GM12878 (cell line): ENCODE results near the gene RNASEL. TPM values are rescaled to one million over a fixed set of nuclear protein-coding genes. Genes with fewer than 3 reads are reported as not detected.

ENCODE experiments used
- ATAC-seq: fragments of 200-7000 bp; cut with Tn5 transposase; 3 replicates; pipeline ENCODE4 v1.9.1; 2020; ENCODE audit warnings: mild to moderate bottlenecking, moderate library complexity
- BruUV-seq: library from RNA; stranded (reverse); fragments of 400-500 nt; replicated peaks from 2 replicates; lab custom pipeline; 2021; lab: Mats Ljungman, UMichigan
- CTCF ChIA-PET: fragments of 300-600 bp; sonication (Branson Sonifier 250); formaldehyde crosslinking; extraction: SDS; loops from one replicate; lab custom pipeline; 2021; ENCODE audit warnings: inconsistent platforms; lab: Yijun Ruan, JAX
- POLR2A ChIA-PET: fragments of 350-600 bp; formaldehyde crosslinking; extraction: SDS; loops from one replicate; lab custom pipeline; 2021; ENCODE audit warnings: inconsistent platforms; lab: Charles Lee
- RAD21 ChIA-PET: fragments of 300-600 bp; sonication (Branson Sonifier 250); formaldehyde crosslinking; loops from one replicate; lab custom pipeline; 2023; ENCODE audit warnings: antibody characterized with exemption; ENCODE audit not compliant: unreplicated experiment; lab: Charles Lee
- SMC1A ChIA-PET: fragments of 300-600 bp; sonication (Branson Sonifier 250); formaldehyde crosslinking; loops from one replicate; lab custom pipeline; 2023; ENCODE audit not compliant: unreplicated experiment, uncharacterized antibody; lab: Charles Lee
- DNase-seq: peaks from one replicate; pipeline ENCODE4 v3.0.0-alpha.2; 2011; ENCODE audit warnings: low read depth, low spot score
- FAIRE-seq: peaks from 3 replicates; lab custom pipeline; 2011; peaks lifted over from hg19 to GRCh38; lab: Jason Lieb, UNC
- H2AFZ ChIP-seq: 2 replicates; pipeline ENCODE4 v1.6.0; 2011; ENCODE audit warnings: low read depth, low read length, control low read depth; ENCODE audit not compliant: control insufficient read depth
- H3K27ac ChIP-seq: 2 replicates; pipeline ENCODE4 v1.5.1; 2011; ENCODE audit warnings: control low read depth; ENCODE audit not compliant: control insufficient read depth, insufficient read depth
- H3K27me3 ChIP-seq, 2 experiments: replicated peaks in 1 of 2; 2 replicates each; pipeline versions ENCODE4 v1.6.0 to v1.6.1; 2011; ENCODE audit warnings: low read length in 1 of 2; ENCODE audit not compliant: control insufficient read depth in 2 of 2, insufficient read depth in 2 of 2
- H3K36me3 ChIP-seq, 2 experiments: 2 replicates each; pipeline ENCODE4 v1.5.1; 2011; ENCODE audit warnings: low read length in 1 of 2; ENCODE audit not compliant: control insufficient read depth in 2 of 2, insufficient read depth in 2 of 2
- H3K4me1 ChIP-seq: 2 replicates; pipeline ENCODE4 v1.6.1; 2011; ENCODE audit warnings: mild to moderate bottlenecking, low read length, moderate library complexity, mixed read lengths; ENCODE audit not compliant: control insufficient read depth, insufficient read depth
- H3K4me2 ChIP-seq: 2 replicates; pipeline ENCODE4 v1.6.0; 2011; ENCODE audit warnings: control low read depth; ENCODE audit not compliant: control insufficient read depth, insufficient read depth
- H3K4me3 ChIP-seq: fragments of 200-600 bp; sonication (generic); 2 replicates; pipeline ENCODE4 v1.5.1; 2016
- H3K79me2 ChIP-seq: 2 replicates; pipeline ENCODE4 v1.6.0; 2011; ENCODE audit warnings: low read length; ENCODE audit not compliant: control insufficient read depth, insufficient read depth
- H3K9ac ChIP-seq: 2 replicates; pipeline ENCODE4 v1.8.0; 2011; ENCODE audit warnings: low read length, control low read depth, mixed read lengths; ENCODE audit not compliant: control insufficient read depth, insufficient read depth
- H3K9me3 ChIP-seq: replicated peaks from 3 replicates; pipeline ENCODE4 v1.5.1; 2011; ENCODE audit warnings: mild to moderate bottlenecking, low read length; ENCODE audit not compliant: control insufficient read depth, insufficient read depth
- H4K20me1 ChIP-seq: 2 replicates; pipeline ENCODE4 v1.6.0; 2011; ENCODE audit not compliant: control insufficient read depth, insufficient read depth
- POLR2A ChIP-seq: IDR thresholded peaks from 2 replicates; pipeline ENCODE4 v1.6.1; 2011; ENCODE audit warnings: low read depth, mild to moderate bottlenecking, low read length
- POLR2AphosphoS2 ChIP-seq: IDR thresholded peaks from 2 replicates; pipeline ENCODE4 v1.6.1; 2011; ENCODE audit warnings: low read depth, mild to moderate bottlenecking, low read length, improper control_type of control experiment, moderate library complexity
- POLR2AphosphoS5 ChIP-seq: IDR thresholded peaks from 2 replicates; pipeline ENCODE4 v1.6.1; 2011; ENCODE audit warnings: mild to moderate bottlenecking, low read length, inconsistent platforms
- RAD21 ChIP-seq: IDR thresholded peaks from 2 replicates; pipeline ENCODE4 v1.6.1; 2011; ENCODE audit warnings: mild to moderate bottlenecking, low read depth, low read length, moderate library complexity; ENCODE audit not compliant: insufficient read depth
- SMC3 ChIP-seq: IDR thresholded peaks from 2 replicates; pipeline ENCODE4 v1.6.1; 2011; ENCODE audit warnings: low read length, improper control_type of control experiment, borderline replicate concordance
- ZNF207 ChIP-seq: fragments of 450-650 bp; IDR thresholded peaks from 2 replicates; pipeline ENCODE4 v1.6.1; 2014; ENCODE audit warnings: antibody characterized with exemption, mild to moderate bottlenecking, borderline replicate concordance
- WGBS: methylation state at CpG from one replicate; pipeline ENCODE4 v1.1.6; 2016; ENCODE audit warnings: low lambda C conversion rate; ENCODE audit not compliant: insufficient replicate concordance, insufficient coverage; ENCODE audit errors: missing lambda C conversion rate; 5-methylcytosine and 5-hydroxymethylcytosine counted together
- in situ Hi-C: fragments of 300-500 bp; cut with MboI; formaldehyde crosslinking; loops from 9 replicates; pipeline ENCODE4 v1.14.3; 2018; ENCODE audit warnings: mixed read lengths
- intact Hi-C: fragments of 100-400 bp; cut with micrococcal nuclease; formaldehyde crosslinking; loops from one replicate; pipeline ENCODE4 v1.14.2; 2022; ENCODE audit not compliant: unreplicated experiment
- polyA plus RNA-seq, 11 experiments: library from polyadenylated mRNA; depleted of rRNA in 4 of 11; unstranded in 6 of 11; stranded (reverse) in 5 of 11; fragments of >200 nt; fragmentation: Nextera tagmentation in 4 of 11; fragmentation: Illumina TruSeq in 1 of 11; extraction: Ambion mirVana in 4 of 11; extraction: Trizol in 1 of 11; gene quantifications; 1 replicate in 1 of 11; 2 replicates in 10 of 11; pipeline versions ENCODE4 v1.2.1 to v1.2.3, GENCODE V29; 2011 to 2016; ENCODE audit warnings: inconsistent platforms in 2 of 11, missing spikeins in 2 of 11, low read depth in 1 of 11
- total RNA-seq, 4 experiments: library from RNA; depleted of rRNA in 3 of 4; stranded (reverse); fragments of >200 nt in 3 of 4; fragmentation: Illumina TruSeq in 1 of 4; extraction: Trizol in 1 of 4; gene quantifications; 2 replicates each; pipeline versions ENCODE4 v1.2.1 to v1.2.3, GENCODE V29; 2013 to 2021
- TF ChIP-seq, protein P1 (sequence below): IDR thresholded peaks from 2 replicates; pipeline ENCODE4 v1.6.1; 2011; ENCODE audit warnings: borderline replicate concordance, low read depth, mild to moderate bottlenecking, moderate library complexity, low read length; ENCODE audit not compliant: insufficient read depth, poor library complexity, severe bottlenecking
- TF ChIP-seq, protein P2 (sequence below), 3 experiments: IDR thresholded peaks in 2 of 3; conservative IDR thresholded peaks in 1 of 3; 2 replicates each; pipeline ENCODE4 v1.5.1; 2011; ENCODE audit warnings: low read depth in 3 of 3, low read length in 3 of 3, mild to moderate bottlenecking in 3 of 3, control low read depth in 2 of 3, moderate library complexity in 2 of 3, inconsistent platforms in 1 of 3, mixed read lengths in 1 of 3; ENCODE audit not compliant: control insufficient read depth in 2 of 3, insufficient read depth in 1 of 3; ENCODE audit errors: extremely low read depth in 1 of 3

Gene RNASEL
- total and polyA plus RNA-seq, 10 of the 15 experiments (the other 5 are each of a cell fraction or from before 2014, with no cell fraction given), result 3.0 to 10.8 (median 5.0) TPM

DNA sequence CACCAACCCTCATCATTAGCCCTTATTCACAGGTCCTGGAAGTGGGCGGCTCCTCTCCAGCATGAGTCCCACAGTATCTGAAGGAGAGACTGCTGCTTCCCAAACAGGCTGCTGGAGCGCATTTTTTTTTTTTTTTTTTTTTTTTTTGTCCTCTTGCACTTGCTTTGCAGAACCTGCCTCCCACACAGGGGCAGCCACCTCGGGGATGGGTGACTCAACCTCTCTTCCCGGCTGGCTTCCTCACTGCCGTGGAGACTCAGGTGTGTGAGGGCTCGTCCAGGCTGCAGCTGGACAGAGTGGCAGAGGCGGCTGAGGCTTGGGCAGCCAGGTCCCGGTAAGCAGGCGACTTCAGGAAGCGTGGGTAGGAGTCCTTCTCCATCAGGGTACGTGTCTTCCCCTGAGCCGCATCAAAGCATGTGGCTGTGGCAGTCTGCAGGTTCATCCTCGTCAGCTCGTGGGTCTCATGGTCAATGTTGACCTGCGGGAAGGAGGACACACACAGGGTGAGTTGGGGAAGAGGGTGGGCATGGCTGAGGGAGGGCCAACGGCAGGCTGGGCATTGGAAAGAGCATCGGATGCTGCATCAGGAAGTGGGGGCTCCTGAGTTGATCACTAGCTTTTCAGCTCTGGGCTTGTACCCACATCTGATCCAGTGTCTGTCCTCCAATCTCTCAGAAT, 11.1 kb upstream of the RNASEL start:
- peaks cover 11% of the 10 kb centered on the region for H3K4me1 ChIP-seq
- no peaks in the 10 kb centered on the region; the same call in 1 of the 2 replicates for H4K20me1 ChIP-seq
- WGBS, result 77% methylated on average over 15 of the region's 17 CpGs
- SMC1A ChIA-PET, result interaction anchor here (0.6 to 28.0 kb wide), 15 partner anchors 9 to 187 kb away, joined by 3 to 1145 read pairs (median 5); partner anchors contain the start of genes NPL and RNASEL
- BruUV-seq, result no TSS peak
- no peak overlapping the region for H3K27ac ChIP-seq
- FAIRE-seq (no peak), DNase-seq (no peak), ATAC-seq (no peak)
- H3K36me3 ChIP-seq, result peaks cover 11 to 24% of the 10 kb centered on the region in 2 experiments; a peak in 3 of 4 replicates
- H3K79me2 ChIP-seq, result peaks cover 37% of the 10 kb centered on the region
- TF ChIP-seq POLR2AphosphoS2 (no peak), POLR2A (peak; percentile 10), POLR2AphosphoS5 (peak; percentile 37; the same call in 1 of the 2 replicates)
- POLR2A ChIA-PET, result interaction anchor here (0.9 to 4.6 kb wide), 5 partner anchors 82 to 187 kb away, joined by 3 to 34 read pairs (median 4); no protein-coding TSS in a partner anchor
- CTCF ChIA-PET, result interaction anchor here (0.6 to 37.4 kb wide), 17 partner anchors 11 to 490 kb away, joined by 3 to 1888 read pairs (median 5); partner anchors contain the start of genes NPL and RNASEL
- in situ Hi-C loops, result no loop called here
- H3K4me2 ChIP-seq, result peak overlapping the region; percentile 34; the same call in 1 of the 2 replicates
- no peak overlapping the region for H3K4me3 ChIP-seq
- H2AFZ ChIP-seq, result no peak overlapping the region
- H3K9ac ChIP-seq, result no peak overlapping the region
- H3K9me3 ChIP-seq, result no peaks in the 10 kb centered on the region
- no peaks in the 10 kb centered on the region for H3K27me3 ChIP-seq
- RAD21 ChIA-PET, result interaction anchor here (1.0 to 23.0 kb wide), 12 partner anchors 12 to 203 kb away, joined by 3 to 946 read pairs (median 8); partner anchors contain the start of gene RNASEL
- intact Hi-C loops, result loop anchor here (5.0 kb wide), 2 partner anchors 117 to 237 kb away; partner anchors contain the start of gene DHX9

DNA sequence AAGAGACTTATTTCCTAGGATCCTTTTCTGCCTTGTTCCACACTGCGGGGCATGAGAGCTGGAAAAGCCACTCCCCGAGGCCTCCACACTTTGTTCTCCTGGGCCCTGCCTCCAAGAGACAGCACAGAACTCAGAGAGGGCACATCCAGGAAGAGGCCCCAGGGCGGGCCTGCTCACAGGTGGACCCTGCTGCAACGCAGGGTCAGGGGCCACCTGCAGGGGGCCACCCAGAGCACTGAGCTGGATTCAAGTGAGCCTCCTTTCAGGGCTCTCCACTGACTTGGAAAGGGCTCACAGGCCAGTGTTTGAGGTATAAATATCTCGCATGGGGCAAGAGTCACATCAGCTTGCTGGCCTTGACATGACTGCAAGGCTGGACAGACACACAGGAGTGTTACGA, 10.3 kb upstream of the RNASEL start:
- no peak overlapping the region for H2AFZ ChIP-seq
- no peak overlapping the region for H3K4me3 ChIP-seq
- in situ Hi-C loops, result loop anchor here (5.0 to 10.0 kb wide), 2 partner anchors 155 to 188 kb away; partner anchors contain the start of gene NPL
- WGBS, result 67% methylated on average over 6 of the region's 6 CpGs
- H3K4me2 ChIP-seq, result no peak overlapping the region; the same call in 1 of the 2 replicates
- ATAC-seq, result peak; percentile 7
- H3K36me3 ChIP-seq, result peaks cover 11 to 24% of the 10 kb centered on the region in 2 experiments; a peak in 3 of 4 replicates
- FAIRE-seq, result no peak
- DNase-seq, result no peak
- BruUV-seq, result no TSS peak
- ChIA-PET CTCF (interaction anchor here (0.6 to 37.4 kb wide), 14 partner anchors 10 to 1793 kb away, joined by 3 to 1888 read pairs (median 6); partner anchors contain the start of genes NPL and RNASEL), POLR2A (interaction anchor here (0.9 to 4.6 kb wide), 3 partner anchors 181 to 185 kb away, joined by 3 to 34 read pairs (median 3); no protein-coding TSS in a partner anchor), RAD21 (interaction anchor here (1.2 to 23.0 kb wide), 6 partner anchors 10 to 191 kb away, joined by 3 to 946 read pairs (median 8); no protein-coding TSS in a partner anchor), SMC1A (interaction anchor here (0.5 to 28.0 kb wide), 7 partner anchors 17 to 208 kb away, joined by 3 to 1145 read pairs (median 3); partner anchors contain the start of gene NPL)
- intact Hi-C loops, result loop anchor here (5.0 kb wide), 1 partner anchor 512 kb away; no protein-coding TSS in a partner anchor
- H3K4me1 ChIP-seq, result peaks cover 7% of the 10 kb centered on the region
- H3K27ac ChIP-seq, result no peak overlapping the region
- H3K9me3 ChIP-seq, result no peaks in the 10 kb centered on the region
- H4K20me1 ChIP-seq, result no peaks in the 10 kb centered on the region; the same call in 1 of the 2 replicates
- H3K79me2 ChIP-seq, result peaks cover 36% of the 10 kb centered on the region
- H3K27me3 ChIP-seq, result no peaks in the 10 kb centered on the region
- no peak overlapping the region for H3K9ac ChIP-seq
- peak; percentile 76 for TF ChIP-seq POLR2AphosphoS5
- TF ChIP-seq, protein P1, sequence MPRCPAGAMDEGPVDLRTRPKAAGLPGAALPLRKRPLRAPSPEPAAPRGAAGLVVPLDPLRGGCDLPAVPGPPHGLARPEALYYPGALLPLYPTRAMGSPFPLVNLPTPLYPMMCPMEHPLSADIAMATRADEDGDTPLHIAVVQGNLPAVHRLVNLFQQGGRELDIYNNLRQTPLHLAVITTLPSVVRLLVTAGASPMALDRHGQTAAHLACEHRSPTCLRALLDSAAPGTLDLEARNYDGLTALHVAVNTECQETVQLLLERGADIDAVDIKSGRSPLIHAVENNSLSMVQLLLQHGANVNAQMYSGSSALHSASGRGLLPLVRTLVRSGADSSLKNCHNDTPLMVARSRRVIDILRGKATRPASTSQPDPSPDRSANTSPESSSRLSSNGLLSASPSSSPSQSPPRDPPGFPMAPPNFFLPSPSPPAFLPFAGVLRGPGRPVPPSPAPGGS, result no peak
- TF ChIP-seq, protein P2, sequence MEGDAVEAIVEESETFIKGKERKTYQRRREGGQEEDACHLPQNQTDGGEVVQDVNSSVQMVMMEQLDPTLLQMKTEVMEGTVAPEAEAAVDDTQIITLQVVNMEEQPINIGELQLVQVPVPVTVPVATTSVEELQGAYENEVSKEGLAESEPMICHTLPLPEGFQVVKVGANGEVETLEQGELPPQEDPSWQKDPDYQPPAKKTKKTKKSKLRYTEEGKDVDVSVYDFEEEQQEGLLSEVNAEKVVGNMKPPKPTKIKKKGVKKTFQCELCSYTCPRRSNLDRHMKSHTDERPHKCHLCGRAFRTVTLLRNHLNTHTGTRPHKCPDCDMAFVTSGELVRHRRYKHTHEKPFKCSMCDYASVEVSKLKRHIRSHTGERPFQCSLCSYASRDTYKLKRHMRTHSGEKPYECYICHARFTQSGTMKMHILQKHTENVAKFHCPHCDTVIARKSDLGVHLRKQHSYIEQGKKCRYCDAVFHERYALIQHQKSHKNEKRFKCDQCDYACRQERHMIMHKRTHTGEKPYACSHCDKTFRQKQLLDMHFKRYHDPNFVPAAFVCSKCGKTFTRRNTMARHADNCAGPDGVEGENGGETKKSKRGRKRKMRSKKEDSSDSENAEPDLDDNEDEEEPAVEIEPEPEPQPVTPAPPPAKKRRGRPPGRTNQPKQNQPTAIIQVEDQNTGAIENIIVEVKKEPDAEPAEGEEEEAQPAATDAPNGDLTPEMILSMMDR (IDR thresholded peaks at IDR 0.05 in 2 of 3, conservative IDR thresholded peaks at IDR 0.05 in 1 of 3; ENCODE audit: control insufficient read depth in 2 of 3, extremely low read depth in 1 of 3, insufficient read depth in 1 of 3, low read depth in 3 of 3, low read length in 3 of 3), result peak; percentile 32 to 64 (median 46); a peak in 5 of 6 replicates
- peak; percentile 36; the same call in 1 of the 2 replicates for TF ChIP-seq SMC3
- TF ChIP-seq RAD21, result peak; percentile 44; the same call in 1 of the 2 replicates
- no peak for TF ChIP-seq ZNF207
